GM10847 (cell line): ENCODE results near the gene BBS2.

ENCODE experiments used
- POLR2A ChIP-seq: IDR thresholded peaks from 2 replicates; pipeline ENCODE4 v1.6.1; 2011; ENCODE audit not compliant: insufficient read length; ENCODE audit errors: extremely low read depth

The BBS2 gene

GRCh38 chr16:56491657-56492261, 28.1 kb downstream of the BBS2 start:
- TF ChIP-seq POLR2A, result no peak

GRCh38 chr16:56488035-56488434, 31.8 kb downstream of the BBS2 start:
- no peak for TF ChIP-seq POLR2A

GRCh38 chr16:56483394-56483793, 36.4 kb downstream of the BBS2 start:
- TF ChIP-seq POLR2A, result no peak

GRCh38 chr16:56482683-56483236, 37.1 kb downstream of the BBS2 start:
- TF ChIP-seq POLR2A, result no peak

GRCh38 chr16:56481468-56482122, 38.2 kb downstream of the BBS2 start:
- no peak for TF ChIP-seq POLR2A

GRCh38 chr16:56480776-56481467, 38.9 kb downstream of the BBS2 start:
- TF ChIP-seq POLR2A, result no peak

GRCh38 chr16:56479469-56479868, 40.4 kb downstream of the BBS2 start:
- no peak for TF ChIP-seq POLR2A

GRCh38 chr16:56478281-56479049, 41.4 kb downstream of the BBS2 start:
- TF ChIP-seq POLR2A, result no peak

- no peak for TF ChIP-seq POLR2A
These were observed 42.5 kb downstream of the BBS2 start for GRCh38 chr16:56477096-56477878.

GRCh38 chr16:56475201-56475600, 44.6 kb downstream of the BBS2 start:
- no peak for TF ChIP-seq POLR2A

- TF ChIP-seq POLR2A, result no peak
These were observed 49.2 kb downstream of the BBS2 start for GRCh38 chr16:56470666-56471065.

GRCh38 chr16:56470232-56470631, 49.6 kb downstream of the BBS2 start:
- TF ChIP-seq POLR2A, result no peak

- TF ChIP-seq POLR2A, result no peak
These were observed 50.1 kb downstream of the BBS2 start for GRCh38 chr16:56469748-56470147.

- TF ChIP-seq POLR2A, result no peak
These were observed 51.0 kb downstream of the BBS2 start for GRCh38 chr16:56468800-56469199.

GRCh38 chr16:56466344-56466743, 53.5 kb downstream of the BBS2 start:
- TF ChIP-seq POLR2A, result no peak
